Kidney (tissue), 14 donors: ENCODE data around the gene CEP135. TPM values are rescaled to one million over a fixed set of nuclear protein-coding genes. Genes with fewer than 3 reads are reported as not detected.
"Not testable (repeated sequence)": the region's sequence is repeated elsewhere in the genome, so short reads cannot be mapped to it uniquely, and the experiment has no call there.

ENCODE experiments used
- DNase-seq, 5 donors: peaks; one replicate each; pipeline ENCODE4 v3.0.0-alpha.2; 2013 to 2020
- FAIRE-seq: peaks from 2 replicates; lab custom pipeline; 2012; peaks lifted over from hg19 to GRCh38; lab: Jason Lieb, UNC
- H3K27ac ChIP-seq, 2 donors: one replicate each; pipeline ENCODE4 v1.7.0; 2013; ENCODE audit warnings: low read depth in 2 of 2, low read length in 2 of 2, inconsistent platforms in 1 of 2
- H3K27me3 ChIP-seq: one replicate; pipeline ENCODE4 v1.7.1; 2013; ENCODE audit warnings: low read length, inconsistent platforms; ENCODE audit not compliant: control insufficient read depth, insufficient read depth
- H3K36me3 ChIP-seq, 3 donors: one replicate each; pipeline versions ENCODE4 v1.7.0 to v1.7.1; 2013; ENCODE audit warnings: low read length in 3 of 3, control low read depth in 1 of 3, inconsistent platforms in 1 of 3; ENCODE audit not compliant: insufficient read depth in 3 of 3, control insufficient read depth in 2 of 3
- H3K4me1 ChIP-seq, 3 donors: one replicate each; pipeline versions ENCODE4 v1.7.0 to v1.7.1; 2013; ENCODE audit warnings: low read length in 3 of 3, inconsistent platforms in 1 of 3, low read depth in 1 of 3; ENCODE audit not compliant: control insufficient read depth in 2 of 3, insufficient read depth in 2 of 3
- H3K4me3 ChIP-seq, 3 donors: one replicate each; pipeline versions ENCODE4 v1.7.0 to v1.8.1; 2013; ENCODE audit warnings: low read length in 3 of 3, control low read depth in 1 of 3, inconsistent platforms in 1 of 3
- H3K9ac ChIP-seq, 3 donors: one replicate each; pipeline versions ENCODE4 v1.7.0 to v1.7.1; 2013; ENCODE audit warnings: low read length in 3 of 3, control low read depth in 1 of 3, inconsistent platforms in 1 of 3
- H3K9me3 ChIP-seq, 3 donors: one replicate each; pipeline versions ENCODE4 v1.7.0 to v1.7.1; 2013; ENCODE audit warnings: low read length in 3 of 3, control low read depth in 1 of 3, inconsistent platforms in 1 of 3; ENCODE audit not compliant: control insufficient read depth in 2 of 3, insufficient read depth in 1 of 3
- CTCF ChIP-seq: IDR thresholded peaks from 3 replicates; pipeline ENCODE4 v1.5.1; 2012; ENCODE audit warnings: mild to moderate bottlenecking, moderate library complexity, borderline replicate concordance; ENCODE audit not compliant: insufficient read depth; ENCODE audit errors: extremely low read depth
- intact Hi-C: fragments of 100-400 bp; cut with DNase I; formaldehyde crosslinking; loops from one replicate; pipeline ENCODE4 v1.11.1; 2022
- polyA plus RNA-seq: library from polyadenylated mRNA; stranded (reverse); fragments of 350-450 nt; fragmentation: Illumina TruSeq; extraction: RNeasy Lipid Tissue Mini Kit (QIAGEN cat#74804); gene quantifications from one replicate; pipeline ENCODE4 v1.2.3, GENCODE V29; 2014; ENCODE audit warnings: low read depth, low replicate concordance; ENCODE audit not compliant: insufficient read depth
- total RNA-seq: library from RNA; stranded (reverse); fragmentation: NEBNext Ultra II Directional; extraction: Animal tissue kit (Norgen Biotek cat#: 25700); gene quantifications from one replicate; pipeline ENCODE4 v1.2.1, GENCODE V29; 2021
- donor health status: control.
- donor health status: control.
- donor health status: control.
- donor health status: control.
- donor health status: control.
- donor health status: DM: yes; HTN: yes; CAD: no.
- donor health status: Normal renal cell carcinoma (clear cell type).

CEP135 gene
- total and polyA plus RNA-seq, 2 donors from 2014 or later = 2.3 to 9.2 TPM

- Histone ChIP-seq H3K4me1 (no peaks in the 10 kb centered on the region), H3K9me3 (no peaks in the 10 kb centered on the region), H3K27me3 (no peaks in the 10 kb centered on the region), H3K4me3 (no peak overlapping the region), H3K9ac (no peak overlapping the region), H3K36me3 (peaks cover 0 to 7% (median 0%) of the 10 kb centered on the region in 3 donors), H3K27ac (no peak overlapping the region)
- no peak for FAIRE-seq
- DNase-seq = no peak
- TF ChIP-seq CTCF = no peak
- intact Hi-C loops = no loop called here
Observed at GRCh38 chr4:55965585-55965984, 16.8 kb downstream of the CEP135 start.

GRCh38 chr4:55966324-55966723 is 17.6 kb downstream of the CEP135 start:
- FAIRE-seq, H3K36me3 ChIP-seq, DNase-seq, H3K4me3 ChIP-seq, H3K4me1 ChIP-seq, intact Hi-C loops, H3K27me3 ChIP-seq, H3K9me3 ChIP-seq, H3K9ac ChIP-seq, H3K27ac ChIP-seq: not testable (repeated sequence)

GRCh38 chr4:55967376-55967775 is 18.6 kb downstream of the CEP135 start:
- Histone ChIP-seq H3K36me3 (peaks cover 0 to 11% (median 2%) of the 10 kb centered on the region in 3 donors), H3K4me1 (no peaks in the 10 kb centered on the region), H3K9ac (no peak overlapping the region), H3K27ac (no peak overlapping the region), H3K9me3 (no peaks in the 10 kb centered on the region), H3K4me3 (no peak overlapping the region), H3K27me3 (no peaks in the 10 kb centered on the region)
- no peak for TF ChIP-seq CTCF
- FAIRE-seq (no peak), DNase-seq (no peak)
- intact Hi-C loops = no loop called here

DNA sequence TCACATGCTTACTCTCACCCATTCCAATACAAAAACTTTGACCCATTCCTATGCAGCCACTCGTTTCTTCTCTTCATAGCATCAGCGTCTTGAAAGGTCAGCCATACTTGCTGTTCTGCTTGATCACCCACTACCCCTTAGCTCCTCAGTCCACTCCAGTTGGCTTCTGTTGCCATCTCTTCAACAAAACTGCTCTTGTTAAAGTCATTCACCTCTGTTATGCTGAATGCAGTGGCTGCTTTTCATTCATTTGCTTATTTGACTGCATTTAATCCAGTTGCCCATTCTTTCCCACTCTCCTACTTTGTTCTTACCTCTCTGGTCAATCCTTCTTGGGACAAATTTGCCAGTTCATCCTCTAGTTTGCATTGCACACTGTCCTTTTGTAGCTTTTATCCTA is 24.9 kb downstream of the CEP135 start:
- H3K36me3 ChIP-seq = peaks cover 0 to 8% (median 2%) of the 10 kb centered on the region in 3 donors
- intact Hi-C loops = no loop called here
- H3K9ac ChIP-seq = no peak overlapping the region
- H3K9me3 ChIP-seq = no peaks in the 10 kb centered on the region
- H3K4me3 ChIP-seq = no peak overlapping the region
- no peak for TF ChIP-seq CTCF
- H3K27me3 ChIP-seq = no peaks in the 10 kb centered on the region
- no peak overlapping the region for H3K27ac ChIP-seq
- no peaks in the 10 kb centered on the region for H3K4me1 ChIP-seq
- FAIRE-seq = no peak
- DNase-seq = no peak
